Loucy (cell line): Measurements from ENCODE around the gene FAAH.

ENCODE experiments used
- H2AFZ ChIP-seq: fragments of 200-600 bp; sonication (generic); 2 replicates; pipeline ENCODE4 v1.6.0; 2016; ENCODE audit warnings: antibody characterized with exemption, mild to moderate bottlenecking, low read length, moderate library complexity
- H3F3A ChIP-seq: fragments of 200-600 bp; 2 replicates; pipeline ENCODE4 v1.6.0; 2016; ENCODE audit warnings: antibody characterized with exemption, low read depth, mild to moderate bottlenecking
- H3K27me3 ChIP-seq: fragments of 200-600 bp; sonication (generic); 2 replicates; pipeline ENCODE4 v1.6.1; 2014; ENCODE audit warnings: low read length, mild to moderate bottlenecking; ENCODE audit not compliant: insufficient read depth, poor library complexity, severe bottlenecking
- H3K36me3 ChIP-seq: fragments of 200-600 bp; sonication (generic); 2 replicates; pipeline ENCODE4 v1.6.1; 2016; ENCODE audit warnings: low read length; ENCODE audit not compliant: insufficient read depth
- H3K4me1 ChIP-seq: fragments of 200-600 bp; sonication (generic); 2 replicates; pipeline ENCODE4 v1.5.1; 2014; ENCODE audit warnings: low read length, mild to moderate bottlenecking; ENCODE audit not compliant: insufficient read depth, poor library complexity, severe bottlenecking
- H3K4me2 ChIP-seq: fragments of 200-600 bp; sonication (generic); 2 replicates; pipeline ENCODE4 v1.6.0; 2014; ENCODE audit warnings: antibody characterized with exemption, low read length, low read depth, mild to moderate bottlenecking; ENCODE audit not compliant: poor library complexity, severe bottlenecking
- H3K4me3 ChIP-seq: fragments of 200-600 bp; sonication (generic); 2 replicates; pipeline ENCODE4 v1.5.1; 2014; ENCODE audit warnings: low read length, mild to moderate bottlenecking, mixed read lengths; ENCODE audit not compliant: poor library complexity, severe bottlenecking
- H3K79me2 ChIP-seq: fragments of 200-600 bp; sonication (generic); 2 replicates; pipeline ENCODE4 v1.6.1; 2014; ENCODE audit warnings: low read length; ENCODE audit not compliant: insufficient read depth
- H3K9ac ChIP-seq: fragments of 200-600 bp; sonication (generic); 2 replicates; pipeline ENCODE4 v1.6.0; 2014; ENCODE audit warnings: mild to moderate bottlenecking, low read depth, low read length, moderate library complexity; ENCODE audit not compliant: poor library complexity, severe bottlenecking
- H3K9me2 ChIP-seq: fragments of 200-600 bp; sonication (generic); replicated peaks from 2 replicates; pipeline ENCODE4 v1.6.1; 2016; ENCODE audit warnings: low read depth, low read length, mixed read lengths
- H3K9me3 ChIP-seq: fragments of 200-600 bp; sonication (generic); 2 replicates; pipeline ENCODE4 v1.6.1; 2014; ENCODE audit warnings: mild to moderate bottlenecking, antibody characterized with exemption, low read length, low read depth; ENCODE audit not compliant: insufficient read depth
- H4K20me1 ChIP-seq: fragments of 200-600 bp; sonication (generic); 2 replicates; pipeline ENCODE4 v1.6.0; 2014; ENCODE audit warnings: antibody characterized with exemption, low read length, mild to moderate bottlenecking; ENCODE audit not compliant: insufficient read depth, poor library complexity, severe bottlenecking
- EZH2phosphoT487 ChIP-seq: fragments of 200-600 bp; IDR thresholded peaks from 2 replicates; pipeline ENCODE4 v1.6.1; 2018; ENCODE audit warnings: antibody characterized with exemption, mild to moderate bottlenecking, moderate library complexity, borderline replicate concordance
- TF ChIP-seq, protein P1 (sequence below): fragments of 200-600 bp; sonication (generic); conservative IDR thresholded peaks from 2 replicates; pipeline ENCODE4 v1.5.1; 2014; ENCODE audit warnings: mild to moderate bottlenecking, antibody characterized with exemption, low read length

FAAH gene

DNA sequence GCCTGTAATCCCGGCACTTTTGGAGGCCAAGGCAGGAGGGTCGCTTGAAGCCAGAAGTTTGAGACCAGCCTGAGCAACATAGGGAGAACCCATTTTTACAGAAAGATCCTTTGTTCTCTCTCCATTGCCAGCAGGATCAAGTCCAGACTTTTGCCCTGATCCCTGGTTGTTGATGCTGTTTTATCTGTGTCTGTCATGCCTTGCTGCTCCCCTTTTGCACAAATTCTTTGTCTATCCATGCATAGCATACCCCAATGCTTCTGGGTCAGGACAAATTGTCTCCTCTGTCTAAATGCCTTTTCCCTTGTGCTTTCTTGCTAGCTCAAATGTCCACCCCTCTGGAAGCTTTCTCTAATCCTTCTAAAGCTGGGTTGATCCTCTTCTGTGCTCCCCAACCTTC is 25.3 kb upstream of the FAAH start:
- H3K4me2 ChIP-seq = no peak overlapping the region

GRCh38 chr1:46369542-46370213 is 24.4 kb upstream of the FAAH start:
- H3K4me2 ChIP-seq = no peak overlapping the region
- no peaks in the 10 kb centered on the region for H3K27me3 ChIP-seq
- no peaks in the 10 kb centered on the region for H3K9me2 ChIP-seq
- peaks cover 13% of the 10 kb centered on the region; the same call in 1 of the 2 replicates for H3K36me3 ChIP-seq
- H4K20me1 ChIP-seq = no peaks in the 10 kb centered on the region
- TF ChIP-seq EZH2phosphoT487 = no peak
- TF ChIP-seq, protein P1, sequence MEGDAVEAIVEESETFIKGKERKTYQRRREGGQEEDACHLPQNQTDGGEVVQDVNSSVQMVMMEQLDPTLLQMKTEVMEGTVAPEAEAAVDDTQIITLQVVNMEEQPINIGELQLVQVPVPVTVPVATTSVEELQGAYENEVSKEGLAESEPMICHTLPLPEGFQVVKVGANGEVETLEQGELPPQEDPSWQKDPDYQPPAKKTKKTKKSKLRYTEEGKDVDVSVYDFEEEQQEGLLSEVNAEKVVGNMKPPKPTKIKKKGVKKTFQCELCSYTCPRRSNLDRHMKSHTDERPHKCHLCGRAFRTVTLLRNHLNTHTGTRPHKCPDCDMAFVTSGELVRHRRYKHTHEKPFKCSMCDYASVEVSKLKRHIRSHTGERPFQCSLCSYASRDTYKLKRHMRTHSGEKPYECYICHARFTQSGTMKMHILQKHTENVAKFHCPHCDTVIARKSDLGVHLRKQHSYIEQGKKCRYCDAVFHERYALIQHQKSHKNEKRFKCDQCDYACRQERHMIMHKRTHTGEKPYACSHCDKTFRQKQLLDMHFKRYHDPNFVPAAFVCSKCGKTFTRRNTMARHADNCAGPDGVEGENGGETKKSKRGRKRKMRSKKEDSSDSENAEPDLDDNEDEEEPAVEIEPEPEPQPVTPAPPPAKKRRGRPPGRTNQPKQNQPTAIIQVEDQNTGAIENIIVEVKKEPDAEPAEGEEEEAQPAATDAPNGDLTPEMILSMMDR = no peak
- H3K4me3 ChIP-seq = no peak overlapping the region
- H3K9ac ChIP-seq = no peak overlapping the region
- no peaks in the 10 kb centered on the region for H3F3A ChIP-seq
- H3K79me2 ChIP-seq = no peaks in the 10 kb centered on the region
- H2AFZ ChIP-seq = no peak overlapping the region
- no peaks in the 10 kb centered on the region for H3K9me3 ChIP-seq
- no peaks in the 10 kb centered on the region for H3K4me1 ChIP-seq

More for the DNA sequence above, 25.3 kb upstream of the FAAH start:
- no peak overlapping the region for H3K9ac ChIP-seq
- H3K9me2 ChIP-seq = no peaks in the 10 kb centered on the region
- no peaks in the 10 kb centered on the region for H3F3A ChIP-seq
- no peaks in the 10 kb centered on the region for H3K79me2 ChIP-seq
- no peaks in the 10 kb centered on the region for H4K20me1 ChIP-seq
- H3K36me3 ChIP-seq = peaks cover 15% of the 10 kb centered on the region; the same call in 1 of the 2 replicates
- H3K9me3 ChIP-seq = no peaks in the 10 kb centered on the region
- H3K4me1 ChIP-seq = no peaks in the 10 kb centered on the region
- TF ChIP-seq, protein P1 = no peak
- TF ChIP-seq EZH2phosphoT487 = no peak
- H3K27me3 ChIP-seq = no peaks in the 10 kb centered on the region
- no peak overlapping the region for H2AFZ ChIP-seq
- H3K4me3 ChIP-seq = no peak overlapping the region

DNA sequence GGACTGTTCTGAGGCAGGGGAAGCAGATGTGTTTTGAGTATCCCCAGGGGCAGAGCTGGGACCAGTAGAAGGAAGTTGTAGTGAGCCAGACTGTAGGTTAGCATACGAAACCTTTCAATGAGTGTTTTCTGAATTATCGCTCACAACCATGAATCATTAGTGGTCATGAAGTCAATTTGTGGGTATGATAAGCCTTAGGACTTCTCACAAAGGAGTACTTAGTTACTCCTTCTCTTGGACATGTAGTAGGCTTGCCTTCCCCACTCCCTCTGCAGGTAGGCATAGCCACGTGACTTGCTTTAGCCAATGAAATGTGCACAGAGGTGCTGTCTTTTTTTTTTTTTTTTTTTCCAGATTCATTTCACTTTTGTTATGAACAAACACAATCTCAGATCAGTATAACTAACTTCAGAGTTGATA is 23.9 kb upstream of the FAAH start:
- Histone ChIP-seq H3K9ac (no peak overlapping the region), H4K20me1 (no peaks in the 10 kb centered on the region), H3K27me3 (no peaks in the 10 kb centered on the region), H3K4me1 (no peaks in the 10 kb centered on the region), H3K9me3 (no peaks in the 10 kb centered on the region), H2AFZ (no peak overlapping the region), H3K9me2 (no peaks in the 10 kb centered on the region), H3F3A (no peaks in the 10 kb centered on the region), H3K4me2 (no peak overlapping the region), H3K4me3 (no peak overlapping the region), H3K36me3 (peaks cover 8% of the 10 kb centered on the region; the same call in 1 of the 2 replicates), H3K79me2 (no peaks in the 10 kb centered on the region)
- TF ChIP-seq EZH2phosphoT487 = no peak
- TF ChIP-seq, protein P1 = no peak
